Osteocyte (in vitro differentiated cells): ENCODE results near the gene TDRD3. TPM values are rescaled to one million over a fixed set of nuclear protein-coding genes. Genes with fewer than 3 reads are reported as not detected.
A peak's percentile ranks its signal among the peaks of the same experiment; 100 is the strongest.

Experiments
- DNase-seq: peaks from one replicate; pipeline ENCODE4 v3.0.0; 2021; ENCODE audit warnings: mixed read lengths; ENCODE audit not compliant: unreplicated experiment; ENCODE audit errors: extremely low spot score
- H3K27ac Mint-ChIP-seq: one replicate; pipeline ENCODE4 v1.8.0; 2021; ENCODE audit warnings: mild to moderate bottlenecking, mixed read lengths; ENCODE audit not compliant: unreplicated experiment
- H3K27me3 Mint-ChIP-seq: one replicate; pipeline ENCODE4 v1.8.0; 2021; ENCODE audit warnings: mixed read lengths; ENCODE audit not compliant: unreplicated experiment
- H3K36me3 Mint-ChIP-seq: one replicate; pipeline ENCODE4 v1.8.0; 2021; ENCODE audit warnings: mixed read lengths; ENCODE audit not compliant: unreplicated experiment
- H3K4me1 Mint-ChIP-seq: one replicate; pipeline ENCODE4 v1.8.0; 2021; ENCODE audit warnings: mixed read lengths; ENCODE audit not compliant: unreplicated experiment
- H3K4me3 Mint-ChIP-seq: one replicate; pipeline ENCODE4 v1.8.0; 2021; ENCODE audit warnings: mild to moderate bottlenecking, moderate library complexity, mixed read lengths; ENCODE audit not compliant: unreplicated experiment
- H3K9me3 Mint-ChIP-seq: one replicate; pipeline ENCODE4 v1.8.0; 2021; ENCODE audit warnings: mixed read lengths; ENCODE audit not compliant: unreplicated experiment
- total RNA-seq: library from RNA; stranded (reverse); gene quantifications from 2 replicates; pipeline ENCODE4 v1.2.1, GENCODE V29; 2021
- TF ChIP-seq, protein P1 (sequence below): fragments of 200-600 bp; sonication (generic); IDR thresholded peaks from 2 replicates; pipeline ENCODE4 v1.5.0; 2021; ENCODE audit warnings: antibody characterized with exemption, mild to moderate bottlenecking, moderate library complexity

TDRD3 gene
- total RNA-seq, 1 donor from 2014 or later = 27.6 TPM

DNA sequence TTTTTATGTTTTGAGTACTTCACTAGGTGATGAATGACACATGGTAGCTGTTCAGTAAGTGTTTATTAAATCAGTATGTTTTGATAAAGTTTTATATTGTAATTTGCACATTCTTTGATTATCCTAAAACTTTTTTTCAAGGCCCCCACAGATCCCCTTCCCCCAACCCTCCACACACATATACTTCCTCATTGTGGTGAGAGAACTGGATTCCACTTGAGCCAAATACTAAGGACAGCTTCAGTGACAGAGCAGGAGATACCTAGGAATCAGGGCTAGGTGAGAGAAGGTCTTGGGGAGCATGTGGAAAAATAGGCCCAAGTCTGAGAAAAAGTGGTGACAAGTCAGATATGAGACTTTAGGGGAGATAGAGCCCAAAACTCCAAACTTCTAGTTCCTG is 174.6 kb downstream of the TDRD3 start:
- Mint-ChIP-seq H3K9me3 (peaks cover 5% of the 10 kb centered on the region), H3K27ac (peak overlapping the region; percentile 16), H3K27me3 (no peaks in the 10 kb centered on the region), H3K4me1 (peaks cover 19% of the 10 kb centered on the region), H3K36me3 (peaks cover 24% of the 10 kb centered on the region), H3K4me3 (no peak overlapping the region)
- DNase-seq = no peak
- TF ChIP-seq, protein P1, sequence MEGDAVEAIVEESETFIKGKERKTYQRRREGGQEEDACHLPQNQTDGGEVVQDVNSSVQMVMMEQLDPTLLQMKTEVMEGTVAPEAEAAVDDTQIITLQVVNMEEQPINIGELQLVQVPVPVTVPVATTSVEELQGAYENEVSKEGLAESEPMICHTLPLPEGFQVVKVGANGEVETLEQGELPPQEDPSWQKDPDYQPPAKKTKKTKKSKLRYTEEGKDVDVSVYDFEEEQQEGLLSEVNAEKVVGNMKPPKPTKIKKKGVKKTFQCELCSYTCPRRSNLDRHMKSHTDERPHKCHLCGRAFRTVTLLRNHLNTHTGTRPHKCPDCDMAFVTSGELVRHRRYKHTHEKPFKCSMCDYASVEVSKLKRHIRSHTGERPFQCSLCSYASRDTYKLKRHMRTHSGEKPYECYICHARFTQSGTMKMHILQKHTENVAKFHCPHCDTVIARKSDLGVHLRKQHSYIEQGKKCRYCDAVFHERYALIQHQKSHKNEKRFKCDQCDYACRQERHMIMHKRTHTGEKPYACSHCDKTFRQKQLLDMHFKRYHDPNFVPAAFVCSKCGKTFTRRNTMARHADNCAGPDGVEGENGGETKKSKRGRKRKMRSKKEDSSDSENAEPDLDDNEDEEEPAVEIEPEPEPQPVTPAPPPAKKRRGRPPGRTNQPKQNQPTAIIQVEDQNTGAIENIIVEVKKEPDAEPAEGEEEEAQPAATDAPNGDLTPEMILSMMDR = no peak

DNA sequence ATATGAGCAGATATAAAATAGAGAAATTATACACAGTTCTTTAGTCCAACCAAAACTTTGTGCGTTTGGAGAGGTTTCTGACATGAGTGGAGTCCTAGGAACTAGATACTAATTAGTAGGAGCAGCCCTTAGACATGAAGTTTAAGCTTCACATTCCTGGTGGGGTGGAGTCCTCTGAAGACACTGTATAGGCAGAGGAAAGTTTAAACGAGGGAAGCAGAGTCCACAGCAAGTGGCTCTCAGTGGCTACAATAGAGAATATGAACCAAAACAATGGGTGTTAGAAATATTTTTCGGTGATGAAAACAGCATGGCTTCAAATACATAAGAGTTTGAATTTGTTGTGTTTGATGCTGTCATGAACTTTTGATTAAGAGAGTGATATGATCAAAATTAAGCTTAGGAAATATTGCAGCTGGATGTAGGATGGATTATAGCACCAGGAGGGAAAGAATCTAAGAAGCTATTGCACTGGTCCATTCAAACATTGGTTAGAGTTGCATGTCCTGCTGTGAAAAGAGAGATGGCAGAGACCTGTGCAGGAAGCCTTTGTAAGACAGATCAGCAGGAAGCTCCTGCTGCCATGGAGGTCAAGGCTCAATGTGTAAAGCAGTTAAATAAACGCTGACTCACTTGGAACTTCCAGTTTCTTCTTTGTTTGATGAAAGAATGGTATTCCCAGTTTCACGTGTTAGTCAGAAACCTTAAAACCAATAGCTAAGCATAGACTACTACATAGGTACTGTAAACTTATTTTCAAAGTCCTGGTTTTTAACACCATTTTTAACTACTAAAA is 175.2 kb downstream of the TDRD3 start:
- Mint-ChIP-seq H3K27me3 (no peaks in the 10 kb centered on the region), H3K4me1 (peaks cover 19% of the 10 kb centered on the region), H3K36me3 (peaks cover 24% of the 10 kb centered on the region), H3K27ac (peak overlapping the region; percentile 13), H3K9me3 (peaks cover 5% of the 10 kb centered on the region), H3K4me3 (no peak overlapping the region)
- TF ChIP-seq, protein P1 = no peak
- DNase-seq = no peak

DNA sequence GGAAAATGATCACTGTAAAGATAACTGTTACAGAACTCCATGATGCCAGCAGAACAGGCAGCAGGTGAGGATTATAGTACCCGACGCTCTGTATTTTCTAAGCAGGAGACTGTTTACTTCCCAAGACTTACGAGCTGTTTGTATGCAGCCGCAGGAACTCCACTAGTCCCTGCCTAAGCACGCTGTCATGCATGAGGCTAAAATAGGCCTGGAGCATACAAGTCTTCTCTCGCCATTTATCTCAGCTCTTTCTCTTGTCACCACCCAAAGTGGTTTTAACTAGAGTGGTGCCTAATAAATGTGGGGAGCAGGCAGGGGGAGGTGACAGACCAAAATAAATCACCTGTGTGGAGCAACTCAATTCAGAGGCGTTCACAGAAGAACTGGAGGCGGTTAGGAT is 175.8 kb downstream of the TDRD3 start:
- H3K9me3 Mint-ChIP-seq = peaks cover 5% of the 10 kb centered on the region
- no peak for DNase-seq
- TF ChIP-seq, protein P1 = no peak
- no peaks in the 10 kb centered on the region for H3K27me3 Mint-ChIP-seq
- H3K27ac Mint-ChIP-seq = peak overlapping the region; percentile 13
- H3K4me3 Mint-ChIP-seq = no peak overlapping the region
- peaks cover 24% of the 10 kb centered on the region for H3K36me3 Mint-ChIP-seq
- H3K4me1 Mint-ChIP-seq = peaks cover 19% of the 10 kb centered on the region

DNA sequence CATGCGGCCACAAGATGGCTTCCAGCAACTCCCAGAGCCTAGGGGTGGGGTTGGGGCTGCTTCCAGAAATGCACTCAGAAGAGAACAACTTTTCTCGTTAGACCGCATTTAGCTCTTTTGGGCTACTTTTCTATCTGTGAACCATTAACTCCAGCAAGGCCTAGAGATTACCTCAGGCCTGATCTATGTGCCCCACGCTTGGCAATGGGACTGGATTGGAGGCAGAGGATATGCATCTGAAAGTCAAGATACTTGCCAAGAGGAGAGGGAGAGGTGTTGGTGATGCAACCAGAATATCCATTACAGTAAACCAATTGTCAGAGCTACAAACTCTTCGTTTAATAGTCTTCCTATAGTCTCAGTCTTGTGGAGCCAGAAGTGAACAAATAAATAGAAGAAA is 177.7 kb downstream of the TDRD3 start:
- Mint-ChIP-seq H3K9me3 (peaks cover 5% of the 10 kb centered on the region), H3K36me3 (peaks cover 10% of the 10 kb centered on the region), H3K4me3 (no peak overlapping the region), H3K27ac (no peak overlapping the region), H3K4me1 (peaks cover 19% of the 10 kb centered on the region), H3K27me3 (no peaks in the 10 kb centered on the region)
- no peak for DNase-seq
- TF ChIP-seq, protein P1 = no peak

DNA sequence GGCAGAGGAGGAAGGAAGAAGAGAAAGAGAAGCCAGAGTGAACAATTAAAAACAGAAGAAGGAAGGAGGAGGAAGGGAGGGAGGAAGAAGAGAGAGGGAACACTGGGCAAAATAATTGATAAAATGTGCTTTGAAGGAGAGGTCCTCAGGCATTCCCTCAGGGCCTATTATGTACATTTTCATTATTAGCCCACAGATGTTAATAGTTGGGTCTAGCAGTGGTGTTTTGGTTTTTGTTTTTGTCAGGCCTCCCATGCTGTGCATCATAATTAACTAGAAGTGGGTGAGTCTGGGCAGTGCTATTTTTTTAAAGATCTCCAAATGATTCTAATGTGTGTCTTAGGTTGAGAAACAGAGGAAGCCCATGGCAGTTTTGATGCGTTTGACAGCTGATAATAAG is 178.1 kb downstream of the TDRD3 start:
- Mint-ChIP-seq H3K4me1 (peaks cover 19% of the 10 kb centered on the region), H3K27me3 (no peaks in the 10 kb centered on the region), H3K9me3 (peaks cover 2% of the 10 kb centered on the region), H3K4me3 (no peak overlapping the region), H3K27ac (no peak overlapping the region), H3K36me3 (peaks cover 6% of the 10 kb centered on the region)
- TF ChIP-seq, protein P1 = no peak
- no peak for DNase-seq
